GM23338 (cell line): ENCODE measurements around the gene PGBD2. TPM values are rescaled to one million over a fixed set of nuclear protein-coding genes. Genes with fewer than 3 reads are reported as not detected.

ENCODE experiments used
- ATAC-seq: fragments of 200-7000 bp; cut with Tn5 transposase; 3 replicates; pipeline ENCODE4 v1.9.1; 2020
- DNase-seq: peaks from one replicate; pipeline ENCODE4 v3.0.0-alpha.2; 2015; ENCODE audit warnings: low spot score
- H2AFZ ChIP-seq: fragments of 200-600 bp; sonication (generic); 2 replicates; pipeline ENCODE4 v1.8.0; 2016; ENCODE audit warnings: antibody characterized with exemption, mild to moderate bottlenecking, moderate library complexity
- H3F3A ChIP-seq: fragments of 200-600 bp; sonication (generic); replicated peaks from 2 replicates; pipeline ENCODE4 v1.8.0; 2017; ENCODE audit warnings: antibody characterized with exemption, mixed run types, low read depth
- H3K27ac ChIP-seq: fragments of 200-600 bp; sonication (generic); 2 replicates; pipeline ENCODE4 v1.6.1; 2016; ENCODE audit warnings: low read depth
- H3K27me3 ChIP-seq: fragments of 200-600 bp; sonication (generic); 2 replicates; pipeline ENCODE4 v1.8.0; 2016; ENCODE audit warnings: mild to moderate bottlenecking, mixed run types, moderate library complexity; ENCODE audit not compliant: insufficient read depth
- H3K36me3 ChIP-seq: fragments of 200-600 bp; sonication (generic); 2 replicates; pipeline ENCODE4 v1.8.0; 2016; ENCODE audit warnings: mild to moderate bottlenecking; ENCODE audit not compliant: insufficient read depth
- H3K4me1 ChIP-seq: fragments of 200-600 bp; sonication (generic); 2 replicates; pipeline ENCODE4 v1.8.0; 2016; ENCODE audit warnings: mild to moderate bottlenecking, moderate library complexity; ENCODE audit not compliant: insufficient read depth
- H3K4me2 ChIP-seq: fragments of 200-600 bp; sonication (generic); 2 replicates; pipeline ENCODE4 v1.7.1; 2017; ENCODE audit warnings: mixed run types
- H3K4me3 ChIP-seq: fragments of 200-600 bp; sonication (generic); 2 replicates; pipeline ENCODE4 v1.6.1; 2016; ENCODE audit warnings: mixed run types
- H3K79me2 ChIP-seq: fragments of 200-600 bp; sonication (generic); replicated peaks from 2 replicates; pipeline ENCODE4 v1.8.0; 2017; ENCODE audit warnings: mild to moderate bottlenecking; ENCODE audit not compliant: insufficient read depth
- H3K9me2 ChIP-seq: fragments of 200-600 bp; sonication (generic); 2 replicates; pipeline ENCODE4 v1.8.0; 2017; ENCODE audit not compliant: insufficient read depth
- H4K20me1 ChIP-seq: fragments of 200-600 bp; sonication (generic); replicated peaks from 2 replicates; pipeline ENCODE4 v1.8.0; 2017; ENCODE audit warnings: mild to moderate bottlenecking; ENCODE audit not compliant: insufficient read depth
- H3K27ac Mint-ChIP-seq: 2 replicates; pipeline ENCODE4 v1.8.0; 2020; ENCODE audit warnings: inconsistent platforms, mild to moderate bottlenecking, moderate library complexity, mixed read lengths
- H3K27me3 Mint-ChIP-seq: 3 replicates; pipeline ENCODE4 v1.8.0; 2022; ENCODE audit warnings: low read depth, mild to moderate bottlenecking, moderate library complexity, mixed read lengths, inconsistent platforms; ENCODE audit not compliant: insufficient read depth, poor library complexity
- H3K36me3 Mint-ChIP-seq: 3 replicates; pipeline ENCODE4 v1.8.0; 2021; ENCODE audit warnings: low read depth, mild to moderate bottlenecking, inconsistent platforms, moderate library complexity, mixed read lengths
- H3K4me1 Mint-ChIP-seq: 3 replicates; pipeline ENCODE4 v1.8.0; 2020; ENCODE audit warnings: mild to moderate bottlenecking, inconsistent platforms, mixed read lengths
- H3K4me3 Mint-ChIP-seq: 3 replicates; pipeline ENCODE4 v1.8.0; 2021; ENCODE audit warnings: moderate library complexity, mild to moderate bottlenecking, inconsistent platforms, mixed read lengths
- H3K9me3 Mint-ChIP-seq: 3 replicates; pipeline ENCODE4 v1.8.0; 2020; ENCODE audit warnings: moderate library complexity, mild to moderate bottlenecking, inconsistent platforms, mixed read lengths
- CREB1 ChIP-seq: fragments of 250-450 bp; sonication (Bioruptor Pico); IDR thresholded peaks from 2 replicates; pipeline ENCODE4 v1.5.0; 2020; ENCODE audit warnings: low read depth, mild to moderate bottlenecking, moderate library complexity
- ETS1 ChIP-seq: IDR thresholded peaks from 2 replicates; pipeline ENCODE4 v1.6.1; 2016; ENCODE audit warnings: antibody characterized with exemption
- EZH2 ChIP-seq: fragments of 200-600 bp; sonication (generic); IDR thresholded peaks from one replicate; pipeline ENCODE4 v1.8.0; 2017; ENCODE audit warnings: antibody characterized with exemption, mild to moderate bottlenecking, low read depth; ENCODE audit not compliant: unreplicated experiment
- EZH2phosphoT487 ChIP-seq: fragments of 200-600 bp; sonication (generic); IDR thresholded peaks from one replicate; pipeline ENCODE4 v1.8.1; 2018; ENCODE audit warnings: antibody characterized with exemption; ENCODE audit not compliant: unreplicated experiment
- NANOG ChIP-seq: IDR thresholded peaks from 2 replicates; pipeline ENCODE4 v1.6.1; 2016; ENCODE audit warnings: antibody characterized with exemption, borderline replicate concordance
- ZNF114 ChIP-seq: fragments of 250-450 bp; sonication (Bioruptor Pico); IDR thresholded peaks from 2 replicates; pipeline ENCODE4 v1.5.0; 2020; ENCODE audit warnings: mild to moderate bottlenecking, moderate library complexity
- ZNF331 ChIP-seq: fragments of 250-450 bp; sonication (Bioruptor Pico); IDR thresholded peaks from 2 replicates; pipeline ENCODE4 v1.5.0; 2020; ENCODE audit warnings: low read depth, mild to moderate bottlenecking, moderate library complexity
- ZNF462 ChIP-seq: fragments of 250-450 bp; sonication (Bioruptor Pico); IDR thresholded peaks from 2 replicates; pipeline ENCODE4 v1.5.0; 2020; ENCODE audit warnings: mild to moderate bottlenecking, moderate library complexity
- polyA plus RNA-seq: library from polyadenylated mRNA; unstranded; fragments of >200 nt; fragmentation: Nextera tagmentation; extraction: Ambion mirVana; gene quantifications from 2 replicates; pipeline ENCODE4 v1.2.1, GENCODE V29; 2016
- total RNA-seq: library from RNA; depleted of rRNA; stranded (reverse); fragments of >200 nt; shearing (Covaris generic); gene quantifications from 2 replicates; pipeline ENCODE4 v1.2.3, GENCODE V29; 2014

Gene PGBD2
- total and polyA plus RNA-seq, 2 experiments from 2014 or later: 4.8 to 10.2 TPM

- TF ChIP-seq ZNF462: no peak
Observed at GRCh38 chr1:248884632-248885295, 21.3 kb upstream of the PGBD2 start (continued).

GRCh38 chr1:248885646-248886045 lies 20.4 kb upstream of the PGBD2 start:
- ATAC-seq (no peak), DNase-seq (no peak)
- no peak overlapping the region for H3K4me3 Mint-ChIP-seq
- H3K9me2 ChIP-seq: no peaks in the 10 kb centered on the region
- no peaks in the 10 kb centered on the region for H3K79me2 ChIP-seq
- no peak overlapping the region for H3K27ac ChIP-seq
- no peaks in the 10 kb centered on the region for H3K27me3 ChIP-seq
- H3K27me3 Mint-ChIP-seq: peaks cover 4% of the 10 kb centered on the region
- H3F3A ChIP-seq: no peaks in the 10 kb centered on the region
- H3K4me3 ChIP-seq: no peak overlapping the region
- H4K20me1 ChIP-seq: no peaks in the 10 kb centered on the region
- peak overlapping the region; percentile 40 for H3K4me2 ChIP-seq
- H2AFZ ChIP-seq: no peak overlapping the region
- no peaks in the 10 kb centered on the region for H3K36me3 Mint-ChIP-seq
- no peak for TF ChIP-seq ZNF331 (CRISPR knock-in tag)
- TF ChIP-seq EZH2: no peak
- no peak for TF ChIP-seq ZNF114
- TF ChIP-seq ZNF462: no peak
- TF ChIP-seq EZH2phosphoT487: no peak
- TF ChIP-seq CREB1 (CRISPR knock-in tag): no peak
- TF ChIP-seq ETS1: no peak
- no peak for TF ChIP-seq NANOG
- H3K4me1 Mint-ChIP-seq: peaks cover 28% of the 10 kb centered on the region
- peaks cover 23% of the 10 kb centered on the region for H3K4me1 ChIP-seq
- no peak overlapping the region for H3K27ac Mint-ChIP-seq
- H3K9me3 Mint-ChIP-seq: no peaks in the 10 kb centered on the region
- H3K36me3 ChIP-seq: no peaks in the 10 kb centered on the region
